WTC11 (cell line): Measurements from ENCODE around the gene IDH3A. TPM values are rescaled to one million over a fixed set of nuclear protein-coding genes. Genes with fewer than 3 reads are reported as not detected.

Experiments
- ATAC-seq: fragments of 200-7000 bp; cut with Tn5 transposase; 2 replicates; pipeline ENCODE4 v1.10.0; 2021; ENCODE audit warnings: mild to moderate bottlenecking, moderate library complexity
- CTCF ChIA-PET: fragments of 300-600 bp; sonication (Branson Sonifier 250); formaldehyde crosslinking; loops from one replicate; lab custom pipeline; 2021; ENCODE audit warnings: antibody characterized with exemption; lab: Charles Lee
- POLR2A ChIA-PET: fragments of 350-600 bp; sonication (Branson Sonifier 250); formaldehyde crosslinking; loops from one replicate; lab custom pipeline; 2021; ENCODE audit warnings: antibody characterized with exemption; lab: Charles Lee
- DNase-seq: peaks from one replicate; pipeline ENCODE4 v3.0.0; 2021; ENCODE audit warnings: low spot score
- H3K27ac Mint-ChIP-seq: 2 replicates; pipeline ENCODE4 v1.8.0; 2021; ENCODE audit warnings: mixed read lengths
- H3K27me3 Mint-ChIP-seq: 2 replicates; pipeline ENCODE4 v1.8.0; 2021; ENCODE audit warnings: low read depth, mild to moderate bottlenecking, moderate library complexity, mixed read lengths
- H3K36me3 Mint-ChIP-seq: 2 replicates; pipeline ENCODE4 v1.8.0; 2021; ENCODE audit warnings: mixed read lengths
- H3K4me1 Mint-ChIP-seq: 2 replicates; pipeline ENCODE4 v1.8.0; 2022; ENCODE audit warnings: mixed read lengths
- H3K4me3 Mint-ChIP-seq: 2 replicates; pipeline ENCODE4 v1.8.0; 2021; ENCODE audit warnings: mild to moderate bottlenecking, moderate library complexity, mixed read lengths
- H3K9me3 Mint-ChIP-seq: 2 replicates; pipeline ENCODE4 v1.8.0; 2021; ENCODE audit warnings: mixed read lengths
- AFF4 ChIP-seq: sonication (generic); formaldehyde crosslinking; IDR thresholded peaks from 2 replicates; pipeline ENCODE4 v1.8.1; 2023; ENCODE audit warnings: mild to moderate bottlenecking, missing genetic modification reagents, borderline replicate concordance
- ATF2 ChIP-seq: sonication (generic); formaldehyde crosslinking; IDR thresholded peaks from 2 replicates; pipeline ENCODE4 v1.8.1; 2022; ENCODE audit warnings: low read depth, missing genetic modification reagents, borderline replicate concordance
- ATF3 ChIP-seq: sonication (generic); formaldehyde crosslinking; conservative IDR thresholded peaks from 2 replicates; pipeline ENCODE4 v1.8.1; 2022; ENCODE audit warnings: mild to moderate bottlenecking, missing genetic modification reagents
- ATF6 ChIP-seq: sonication (generic); formaldehyde crosslinking; IDR thresholded peaks from 2 replicates; pipeline ENCODE4 v1.8.1; 2023; ENCODE audit warnings: mild to moderate bottlenecking, missing genetic modification reagents
- CREB1 ChIP-seq: sonication (generic); formaldehyde crosslinking; IDR thresholded peaks from 2 replicates; pipeline ENCODE4 v1.8.0; 2023; ENCODE audit warnings: mild to moderate bottlenecking, missing genetic modification reagents
- FOXP1 ChIP-seq: sonication (generic); formaldehyde crosslinking; IDR thresholded peaks from 2 replicates; pipeline ENCODE4 v1.8.0; 2022; ENCODE audit warnings: missing genetic modification reagents, mild to moderate bottlenecking, moderate library complexity, borderline replicate concordance
- GABPB1 ChIP-seq: sonication (generic); formaldehyde crosslinking; IDR thresholded peaks from 2 replicates; pipeline ENCODE4 v1.8.1; 2023; ENCODE audit warnings: mild to moderate bottlenecking, missing genetic modification reagents
- HMGA2 ChIP-seq: fragments of 250-450 bp; sonication (Bioruptor Pico); IDR thresholded peaks from 2 replicates; pipeline ENCODE4 v1.4.0; 2021; ENCODE audit warnings: mild to moderate bottlenecking, moderate library complexity
- IRF2 ChIP-seq: sonication (generic); formaldehyde crosslinking; IDR thresholded peaks from 2 replicates; pipeline ENCODE4 v1.8.0; 2022; ENCODE audit warnings: low read depth, missing genetic modification reagents, borderline replicate concordance
- NR2C2 ChIP-seq: sonication (generic); formaldehyde crosslinking; IDR thresholded peaks from 2 replicates; pipeline ENCODE4 v1.8.0; 2022; ENCODE audit warnings: mild to moderate bottlenecking, missing genetic modification reagents
- OVOL2 ChIP-seq: fragments of 250-450 bp; sonication (Bioruptor Pico); IDR thresholded peaks from 2 replicates; pipeline ENCODE4 v1.9.0; 2021; ENCODE audit warnings: mild to moderate bottlenecking, borderline replicate concordance
- TCF7 ChIP-seq: sonication (generic); formaldehyde crosslinking; IDR thresholded peaks from 2 replicates; pipeline ENCODE4 v1.8.0; 2022; ENCODE audit warnings: mild to moderate bottlenecking, low read depth, missing genetic modification reagents, moderate library complexity
- USF2 ChIP-seq: sonication (generic); formaldehyde crosslinking; IDR thresholded peaks from 2 replicates; pipeline ENCODE4 v1.8.1; 2023; ENCODE audit warnings: mild to moderate bottlenecking, missing genetic modification reagents, moderate library complexity
- ZNF138 ChIP-seq: sonication (generic); formaldehyde crosslinking; conservative IDR thresholded peaks from 2 replicates; pipeline ENCODE4 v1.8.1; 2022; ENCODE audit warnings: mild to moderate bottlenecking, moderate library complexity, missing genetic modification reagents
- ZNF232 ChIP-seq: sonication (generic); formaldehyde crosslinking; IDR thresholded peaks from 2 replicates; pipeline ENCODE4 v1.8.0; 2022; ENCODE audit warnings: mild to moderate bottlenecking, missing genetic modification reagents
- ZNF425 ChIP-seq: fragments of 250-450 bp; sonication (Bioruptor Pico); conservative IDR thresholded peaks from 2 replicates; pipeline ENCODE4 v1.9.0; 2021; ENCODE audit warnings: mild to moderate bottlenecking
- ZNF532 ChIP-seq: fragments of 250-450 bp; sonication (Bioruptor Pico); IDR thresholded peaks from 2 replicates; pipeline ENCODE4 v1.9.0; 2021; ENCODE audit warnings: mild to moderate bottlenecking, borderline replicate concordance
- total RNA-seq: library from RNA; stranded (reverse); gene quantifications from 3 replicates; pipeline ENCODE4 v1.2.3, GENCODE V29; 2021

IDH3A gene
- total RNA-seq, 1 experiment from 2014 or later = 56.6 TPM

- TF ChIP-seq ZNF532 (CRISPR knock-in tag) (no peak), USF2 (CRISPR knock-in tag) (no peak), NR2C2 (CRISPR knock-in tag) (no peak), ZNF425 (no peak)
Measured at GRCh38 chr15:78203346-78204225, 54.4 kb downstream of the IDH3A start (continued).

- Mint-ChIP-seq H3K4me3 (no peak overlapping the region), H3K4me1 (peaks cover 6% of the 10 kb centered on the region), H3K36me3 (no peaks in the 10 kb centered on the region), H3K9me3 (no peaks in the 10 kb centered on the region), H3K27ac (no peak overlapping the region), H3K27me3 (no peaks in the 10 kb centered on the region)
- POLR2A ChIA-PET = no interaction called here
- DNase-seq (no peak), ATAC-seq (no peak)
- CTCF ChIA-PET = interaction anchor here (0.9 to 4.2 kb wide), 4 partner anchors 9 to 96 kb away, joined by 3 to 33 read pairs (median 6); no protein-coding TSS in a partner anchor
- TF ChIP-seq GABPB1 (CRISPR knock-in tag) (no peak), ATF3 (no peak), ATF2 (CRISPR knock-in tag) (no peak), IRF2 (CRISPR knock-in tag) (no peak), TCF7 (no peak), CREB1 (no peak), ZNF138 (CRISPR knock-in tag) (no peak), FOXP1 (CRISPR knock-in tag) (no peak), ATF6 (CRISPR knock-in tag) (no peak), OVOL2 (no peak), HMGA2 (CRISPR knock-in tag) (no peak), AFF4 (CRISPR knock-in tag) (no peak), ZNF232 (CRISPR knock-in tag) (no peak)
Measured at GRCh38 chr15:78204351-78205309, 55.5 kb downstream of the IDH3A start.
